ENCODE measurements around the gene DTWD2. TPM values are rescaled to one million over a fixed set of nuclear protein-coding genes. Genes with fewer than 3 reads are reported as not detected.
A peak's percentile ranks its signal among the peaks of the same experiment; 100 is the strongest.

DTWD2 gene
- total RNA-seq, 2 experiments from 2014 or later = 5.4 to 6.7 TPM

DNA sequence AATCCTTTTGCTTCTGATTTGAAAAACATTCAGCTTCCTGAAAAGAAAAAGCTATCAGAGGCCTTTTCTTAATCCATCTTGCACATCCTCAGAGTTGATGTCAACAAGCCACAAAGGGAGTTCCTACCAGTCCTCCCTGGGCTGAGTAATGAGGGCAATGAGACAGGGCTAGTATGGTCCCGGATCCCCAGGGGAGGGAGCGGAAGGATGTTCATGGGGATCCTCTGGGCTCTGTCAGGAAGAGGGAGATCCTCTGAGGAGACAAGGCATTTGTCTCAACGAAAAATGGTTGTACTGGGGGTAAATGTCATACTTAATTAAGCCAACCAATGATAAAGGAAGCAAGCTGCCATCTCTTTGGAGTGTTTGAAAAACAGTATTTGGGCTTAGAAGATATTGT is 195.3 kb downstream of the DTWD2 start:
- intact Hi-C loops (cut with micrococcal nuclease) = loop anchor here (10.0 kb wide), 1 partner anchor 1338 kb away; no protein-coding TSS in a partner anchor
- no peaks in the 10 kb centered on the region for H3K9me3 Mint-ChIP-seq

DNA sequence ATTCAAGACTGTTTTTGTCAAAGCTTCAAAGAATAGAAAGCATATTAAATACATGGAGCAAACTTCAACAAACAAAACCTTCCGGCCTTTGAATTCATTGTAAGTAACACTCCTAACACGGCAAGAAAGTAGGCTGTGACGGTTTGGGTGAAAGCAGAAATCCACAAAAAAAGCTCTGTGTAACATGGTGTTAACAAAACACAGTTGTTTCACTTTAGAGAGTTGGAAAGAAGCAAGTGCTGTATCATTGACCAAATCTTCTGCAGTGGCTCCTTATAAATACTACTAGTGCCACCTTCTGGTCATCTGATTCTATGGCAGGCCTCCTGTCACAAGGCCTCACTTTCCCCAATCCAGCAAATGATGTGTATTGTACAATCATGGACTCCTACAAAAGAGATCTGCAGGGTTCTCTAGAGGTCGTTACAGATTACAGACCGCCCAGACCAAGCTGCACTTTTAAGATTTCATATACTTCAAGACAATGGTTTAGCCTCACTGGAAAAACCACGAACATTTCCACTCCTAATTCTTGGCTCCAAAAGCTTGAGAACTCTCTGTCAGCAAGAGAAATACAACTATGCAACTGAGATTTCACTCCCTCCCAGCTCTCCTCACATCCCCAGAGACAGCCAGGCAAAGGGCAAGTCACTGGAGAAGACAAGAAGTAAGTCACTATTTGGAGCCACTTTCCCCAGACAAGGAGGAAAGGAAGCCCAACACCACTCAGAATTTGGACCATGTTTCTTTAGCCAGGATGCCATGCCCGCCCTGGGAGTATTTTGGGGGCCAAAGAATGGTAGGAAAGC is 196.2 kb downstream of the DTWD2 start:
- TF ChIP-seq, protein P1, sequence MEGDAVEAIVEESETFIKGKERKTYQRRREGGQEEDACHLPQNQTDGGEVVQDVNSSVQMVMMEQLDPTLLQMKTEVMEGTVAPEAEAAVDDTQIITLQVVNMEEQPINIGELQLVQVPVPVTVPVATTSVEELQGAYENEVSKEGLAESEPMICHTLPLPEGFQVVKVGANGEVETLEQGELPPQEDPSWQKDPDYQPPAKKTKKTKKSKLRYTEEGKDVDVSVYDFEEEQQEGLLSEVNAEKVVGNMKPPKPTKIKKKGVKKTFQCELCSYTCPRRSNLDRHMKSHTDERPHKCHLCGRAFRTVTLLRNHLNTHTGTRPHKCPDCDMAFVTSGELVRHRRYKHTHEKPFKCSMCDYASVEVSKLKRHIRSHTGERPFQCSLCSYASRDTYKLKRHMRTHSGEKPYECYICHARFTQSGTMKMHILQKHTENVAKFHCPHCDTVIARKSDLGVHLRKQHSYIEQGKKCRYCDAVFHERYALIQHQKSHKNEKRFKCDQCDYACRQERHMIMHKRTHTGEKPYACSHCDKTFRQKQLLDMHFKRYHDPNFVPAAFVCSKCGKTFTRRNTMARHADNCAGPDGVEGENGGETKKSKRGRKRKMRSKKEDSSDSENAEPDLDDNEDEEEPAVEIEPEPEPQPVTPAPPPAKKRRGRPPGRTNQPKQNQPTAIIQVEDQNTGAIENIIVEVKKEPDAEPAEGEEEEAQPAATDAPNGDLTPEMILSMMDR (IDR thresholded peaks at IDR 0.05) = peak; percentile 60
- CTCF ChIA-PET = interaction anchor here (0.6 to 2.7 kb wide), 15 partner anchors 10 to 1337 kb away, joined by 3 to 18 read pairs (median 3); no protein-coding TSS in a partner anchor
- Mint-ChIP-seq H3K36me3 (ENCODE audit: low read depth) (no peaks in the 10 kb centered on the region), H3K9me3 (no peaks in the 10 kb centered on the region), H3K27me3 (peaks cover 2% of the 10 kb centered on the region), H3K4me3 (no peak overlapping the region), H3K27ac (no peak overlapping the region), H3K4me1 (ENCODE audit: low read depth) (no peaks in the 10 kb centered on the region)
- POLR2A ChIA-PET = no interaction called here
- DNase-seq = peak; percentile 34
- peak; percentile 80 for ATAC-seq
- intact Hi-C loops (cut with micrococcal nuclease) = loop anchor here (10.0 kb wide), 1 partner anchor 1337 kb away; no protein-coding TSS in a partner anchor

More for the DNA sequence above, 195.3 kb downstream of the DTWD2 start:
- Mint-ChIP-seq H3K4me3 (no peak overlapping the region), H3K36me3 (ENCODE audit: low read depth) (no peaks in the 10 kb centered on the region), H3K4me1 (ENCODE audit: low read depth) (no peaks in the 10 kb centered on the region), H3K27ac (no peak overlapping the region), H3K27me3 (no peaks in the 10 kb centered on the region)
- ChIA-PET POLR2A (interaction anchor here (0.6 kb wide), 1 partner anchor 1246 kb away, joined by 3 read pairs; no protein-coding TSS in a partner anchor), CTCF (interaction anchor here (1.0 to 2.6 kb wide), 6 partner anchors 14 to 43 kb away, joined by 3 to 13 read pairs (median 4); no protein-coding TSS in a partner anchor)
- DNase-seq = no peak
- ATAC-seq = no peak
- TF ChIP-seq, protein P1 (IDR thresholded peaks at IDR 0.05) = no peak

DNA sequence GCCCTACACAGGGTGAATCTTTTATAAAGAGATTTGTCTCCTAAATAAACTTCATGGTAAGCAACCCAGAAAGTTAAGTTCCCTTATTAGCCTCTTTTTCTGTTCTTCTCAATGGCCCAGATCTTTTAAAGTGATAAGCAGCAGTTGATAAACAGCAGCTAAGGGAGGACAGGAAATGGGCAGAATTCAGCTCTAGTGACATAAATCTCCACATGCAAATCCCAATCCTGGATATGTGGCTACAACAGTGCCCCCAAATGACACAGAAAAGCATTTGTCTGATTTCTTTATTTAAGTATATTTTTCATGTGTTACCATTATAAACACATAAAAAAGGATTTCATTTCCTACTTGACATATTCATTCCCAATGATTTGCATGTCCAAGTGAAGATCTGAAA is 199.0 kb downstream of the DTWD2 start:
- Mint-ChIP-seq H3K4me1 (ENCODE audit: low read depth) (no peaks in the 10 kb centered on the region), H3K27ac (no peak overlapping the region), H3K4me3 (no peak overlapping the region), H3K9me3 (no peaks in the 10 kb centered on the region), H3K36me3 (ENCODE audit: low read depth) (no peaks in the 10 kb centered on the region), H3K27me3 (peaks cover 3% of the 10 kb centered on the region)
- TF ChIP-seq, protein P1 (IDR thresholded peaks at IDR 0.05) = no peak
- DNase-seq (no peak), ATAC-seq (no peak)
- POLR2A ChIA-PET = no interaction called here
- intact Hi-C loops (cut with micrococcal nuclease) = no loop called here
- CTCF ChIA-PET = no interaction called here

DNA sequence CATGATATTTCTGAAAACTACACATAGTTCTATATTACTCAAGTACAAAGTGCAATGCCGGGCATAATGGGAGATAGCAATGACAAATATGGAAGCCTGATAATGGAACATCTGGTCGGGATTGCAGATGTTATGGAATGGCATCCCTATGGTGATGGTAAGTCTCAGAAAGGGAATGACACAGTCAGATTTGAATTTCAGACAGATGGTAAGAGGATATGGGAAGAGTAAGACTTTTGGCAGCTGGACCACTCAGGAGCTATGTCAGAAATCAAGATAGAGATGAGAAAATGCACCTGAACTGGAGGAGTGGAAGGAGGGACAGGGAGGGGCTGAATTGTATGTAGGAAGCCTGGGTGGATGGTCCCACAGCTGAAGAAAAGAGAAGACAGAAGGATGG is 200.0 kb downstream of the DTWD2 start:
- H3K36me3 Mint-ChIP-seq (ENCODE audit: low read depth) = no peaks in the 10 kb centered on the region
- peaks cover 3% of the 10 kb centered on the region for H3K27me3 Mint-ChIP-seq
- ATAC-seq = no peak
- CTCF ChIA-PET = no interaction called here
- DNase-seq = no peak
- intact Hi-C loops (cut with micrococcal nuclease) = no loop called here
- POLR2A ChIA-PET = no interaction called here
- H3K4me3 Mint-ChIP-seq = no peak overlapping the region
- H3K9me3 Mint-ChIP-seq = no peaks in the 10 kb centered on the region
- TF ChIP-seq, protein P1 (IDR thresholded peaks at IDR 0.05) = no peak
- no peak overlapping the region for H3K27ac Mint-ChIP-seq
- no peaks in the 10 kb centered on the region for H3K4me1 Mint-ChIP-seq (ENCODE audit: low read depth)

Small RNAs within 50 kb of the gene (microRNA-seq; reads per million reads assigned to microRNA genes)
- gene MIR1244-2 (ENCODE audit: borderline microRNAs expressed, borderline replicate concordance) = not detected

Other genes starting within 250 kb of the DTWD2 start
- gene DMXL1, start 82.5 kb upstream of the DTWD2 start, total RNA-seq = 10 to 100 TPM; 20.8 to 23.3 TPM